WTC11 (cell line): ENCODE results near the gene WFDC9.

ENCODE experiments used
- ATF1 ChIP-seq: sonication (generic); formaldehyde crosslinking; IDR thresholded peaks from 2 replicates; pipeline ENCODE4 v1.8.1; 2023; ENCODE audit warnings: mild to moderate bottlenecking, moderate library complexity, missing genetic modification reagents
- CREB1 ChIP-seq: sonication (generic); formaldehyde crosslinking; IDR thresholded peaks from 2 replicates; pipeline ENCODE4 v1.8.0; 2023; ENCODE audit warnings: mild to moderate bottlenecking, missing genetic modification reagents
- CTCF ChIP-seq: fragments of 200-600 bp; IDR thresholded peaks from 2 replicates; pipeline ENCODE4 v1.8.0; 2022; ENCODE audit warnings: antibody characterized with exemption
- FOXP1 ChIP-seq: sonication (generic); formaldehyde crosslinking; IDR thresholded peaks from 2 replicates; pipeline ENCODE4 v1.8.0; 2022; ENCODE audit warnings: missing genetic modification reagents, mild to moderate bottlenecking, moderate library complexity, borderline replicate concordance
- JUN ChIP-seq: sonication (generic); formaldehyde crosslinking; IDR thresholded peaks from 2 replicates; pipeline ENCODE4 v1.8.0; 2023; ENCODE audit warnings: mild to moderate bottlenecking, missing genetic modification reagents
- MAX ChIP-seq: sonication (generic); formaldehyde crosslinking; IDR thresholded peaks from 2 replicates; pipeline ENCODE4 v1.8.0; 2022; ENCODE audit warnings: mild to moderate bottlenecking, missing genetic modification reagents
- NFYB ChIP-seq: sonication (generic); formaldehyde crosslinking; conservative IDR thresholded peaks from 2 replicates; pipeline ENCODE4 v1.8.0; 2022; ENCODE audit warnings: low read depth, missing genetic modification reagents
- TCF7 ChIP-seq: sonication (generic); formaldehyde crosslinking; IDR thresholded peaks from 2 replicates; pipeline ENCODE4 v1.8.0; 2022; ENCODE audit warnings: mild to moderate bottlenecking, low read depth, missing genetic modification reagents, moderate library complexity
- TEAD4 ChIP-seq: sonication (generic); formaldehyde crosslinking; IDR thresholded peaks from 2 replicates; pipeline ENCODE4 v1.8.0; 2022; ENCODE audit warnings: mild to moderate bottlenecking, missing genetic modification reagents
- ZBTB21 ChIP-seq: sonication (generic); formaldehyde crosslinking; IDR thresholded peaks from 2 replicates; pipeline ENCODE4 v1.8.1; 2023; ENCODE audit warnings: mild to moderate bottlenecking, missing genetic modification reagents, borderline replicate concordance
- ZNF232 ChIP-seq: sonication (generic); formaldehyde crosslinking; IDR thresholded peaks from 2 replicates; pipeline ENCODE4 v1.8.0; 2022; ENCODE audit warnings: mild to moderate bottlenecking, missing genetic modification reagents
- ZNF423 ChIP-seq: fragments of 250-450 bp; sonication (Bioruptor Pico); IDR thresholded peaks from 2 replicates; pipeline ENCODE4 v2.1.2; 2022; ENCODE audit warnings: mild to moderate bottlenecking, moderate library complexity
- TF ChIP-seq, protein P1 (sequence below): sonication (generic); formaldehyde crosslinking; IDR thresholded peaks from 2 replicates; pipeline ENCODE4 v1.8.0; 2022; ENCODE audit warnings: mild to moderate bottlenecking, missing genetic modification reagents
- TF ChIP-seq, protein P2 (sequence below): sonication (generic); formaldehyde crosslinking; IDR thresholded peaks from 2 replicates; pipeline ENCODE4 v1.8.0; 2022; ENCODE audit warnings: mild to moderate bottlenecking, missing genetic modification reagents

GRCh38 chr20:45583502-45583901 lies 47.6 kb downstream of the WFDC9 start:
- no peak for TF ChIP-seq CTCF
- no peak for TF ChIP-seq ATF1 (CRISPR knock-in tag)
- no peak for TF ChIP-seq TCF7 (CRISPR knock-in tag)
- TF ChIP-seq, protein P1, sequence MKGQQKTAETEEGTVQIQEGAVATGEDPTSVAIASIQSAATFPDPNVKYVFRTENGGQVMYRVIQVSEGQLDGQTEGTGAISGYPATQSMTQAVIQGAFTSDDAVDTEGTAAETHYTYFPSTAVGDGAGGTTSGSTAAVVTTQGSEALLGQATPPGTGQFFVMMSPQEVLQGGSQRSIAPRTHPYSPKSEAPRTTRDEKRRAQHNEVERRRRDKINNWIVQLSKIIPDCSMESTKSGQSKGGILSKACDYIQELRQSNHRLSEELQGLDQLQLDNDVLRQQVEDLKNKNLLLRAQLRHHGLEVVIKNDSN (CRISPR knock-in tag) = no peak
- TF ChIP-seq JUN (CRISPR knock-in tag) = no peak
- no peak for TF ChIP-seq FOXP1 (CRISPR knock-in tag)
- TF ChIP-seq MAX (CRISPR knock-in tag) = no peak
- TF ChIP-seq ZBTB21 (CRISPR knock-in tag) = no peak
- TF ChIP-seq, protein P2, sequence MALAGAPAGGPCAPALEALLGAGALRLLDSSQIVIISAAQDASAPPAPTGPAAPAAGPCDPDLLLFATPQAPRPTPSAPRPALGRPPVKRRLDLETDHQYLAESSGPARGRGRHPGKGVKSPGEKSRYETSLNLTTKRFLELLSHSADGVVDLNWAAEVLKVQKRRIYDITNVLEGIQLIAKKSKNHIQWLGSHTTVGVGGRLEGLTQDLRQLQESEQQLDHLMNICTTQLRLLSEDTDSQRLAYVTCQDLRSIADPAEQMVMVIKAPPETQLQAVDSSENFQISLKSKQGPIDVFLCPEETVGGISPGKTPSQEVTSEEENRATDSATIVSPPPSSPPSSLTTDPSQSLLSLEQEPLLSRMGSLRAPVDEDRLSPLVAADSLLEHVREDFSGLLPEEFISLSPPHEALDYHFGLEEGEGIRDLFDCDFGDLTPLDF (CRISPR knock-in tag) = no peak
- no peak for TF ChIP-seq ZNF423 (CRISPR knock-in tag)
- TF ChIP-seq NFYB (CRISPR knock-in tag) = no peak
- no peak for TF ChIP-seq ZNF232 (CRISPR knock-in tag)
- TF ChIP-seq CREB1 = no peak
- no peak for TF ChIP-seq TEAD4
